Spleen (tissue), 7 donors: ENCODE measurements around the gene GRIK1.

Experiments used
- CTCF ChIP-seq, 11 experiments: fragments of 200-600 bp in 7 of 11; fragments of 450-650 bp in 4 of 11; sonication (generic) in 4 of 11; IDR thresholded peaks in 8 of 11; conservative IDR thresholded peaks in 3 of 11; 1 replicate in 7 of 11; 2 replicates in 4 of 11; pipeline versions ENCODE4 v1.4.0 to v1.8.0; 2016 to 2021; ENCODE audit warnings: antibody characterized with exemption in 11 of 11, inconsistent platforms in 4 of 11, mild to moderate bottlenecking in 1 of 11
- POLR2A ChIP-seq, 3 donors: fragments of 450-650 bp; IDR thresholded peaks; one replicate each; pipeline ENCODE4 v1.5.1; 2017; ENCODE audit warnings: antibody characterized with exemption in 3 of 3, mild to moderate bottlenecking in 1 of 3
- POLR2AphosphoS5 ChIP-seq, 3 donors: sonication (generic); formaldehyde crosslinking; IDR thresholded peaks; one replicate each; pipeline ENCODE4 v1.5.1; 2017; ENCODE audit warnings: antibody characterized with exemption in 3 of 3
- donor health status: DM: no; HTN: no; CAD: no; lungs with moderate emphysema.
- donor health status: DM: no; HTN: no; CAD: no.
- donor health status: DM: no; HTN: no; CAD: no.

- TF ChIP-seq POLR2A (IDR thresholded peaks at IDR 0.05) (no peak), CTCF (IDR thresholded peaks at IDR 0.05 in 8 of 11, conservative IDR thresholded peaks at IDR 0.05 in 3 of 11) (no peak), POLR2AphosphoS5 (IDR thresholded peaks at IDR 0.05) (no peak)
These were observed 1.1 kb downstream of the GRIK1 start for GRCh38 chr21:29938776-29939103.
